G401 (cell line): ENCODE results near the gene ELMOD2. TPM values are rescaled to one million over a fixed set of nuclear protein-coding genes. Genes with fewer than 3 reads are reported as not detected.
"Not testable (repeated sequence)": the region's sequence is repeated elsewhere in the genome, so short reads cannot be mapped to it uniquely, and the experiment has no call there.

Experiments used
- DNase-seq: peaks from one replicate; pipeline ENCODE4 v3.0.0-alpha.2; 2015; ENCODE audit warnings: low spot score
- in situ Hi-C: cut with HindIII; loops from 2 replicates; pipeline ENCODE4 v1.10.0; 2016; ENCODE audit warnings: low sequenced_read_pairs, mixed read lengths
- total RNA-seq: library from RNA; depleted of rRNA; stranded (reverse); fragments of >200 nt; shearing (Covaris generic); gene quantifications from 2 replicates; pipeline ENCODE4 v1.2.3, GENCODE V29; 2014; rRNA removed

The ELMOD2 gene
- total RNA-seq: 12.9 and 28.5 TPM in 2 replicates

GRCh38 chr4:140523857-140524742, at the start of gene ELMOD2:
ELMOD2 (plus strand) TSS chr4:140524168; CDS start chr4:140525429, 1,261 bp downstream.
- in situ Hi-C loops: no loop called here
- peak; percentile 99 for DNase-seq

DNA sequence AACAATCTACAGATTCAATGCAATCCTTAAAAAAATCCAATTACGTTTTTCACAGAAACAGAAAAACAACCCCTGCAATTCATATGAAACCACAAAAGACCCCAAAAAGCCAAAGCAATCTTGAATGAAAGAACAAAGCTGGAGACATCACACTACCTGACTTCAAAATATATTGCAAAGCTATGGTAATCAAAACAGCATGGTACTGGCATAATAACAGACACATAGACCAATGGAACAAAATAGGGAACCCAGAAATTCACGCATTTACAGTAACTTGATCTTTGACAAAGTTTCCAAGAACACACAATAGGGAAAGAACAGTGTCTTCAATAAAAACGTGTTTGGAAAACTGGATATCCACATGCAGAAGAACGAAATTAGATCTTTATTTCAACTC, 40.5 kb upstream of the ELMOD2 start:
- in situ Hi-C loops: no loop called here
- no peak for DNase-seq

- no peak for DNase-seq
- in situ Hi-C loops: no loop called here
Observed at GRCh38 chr4:140485939-140486338, 38.0 kb upstream of the ELMOD2 start.

DNA sequence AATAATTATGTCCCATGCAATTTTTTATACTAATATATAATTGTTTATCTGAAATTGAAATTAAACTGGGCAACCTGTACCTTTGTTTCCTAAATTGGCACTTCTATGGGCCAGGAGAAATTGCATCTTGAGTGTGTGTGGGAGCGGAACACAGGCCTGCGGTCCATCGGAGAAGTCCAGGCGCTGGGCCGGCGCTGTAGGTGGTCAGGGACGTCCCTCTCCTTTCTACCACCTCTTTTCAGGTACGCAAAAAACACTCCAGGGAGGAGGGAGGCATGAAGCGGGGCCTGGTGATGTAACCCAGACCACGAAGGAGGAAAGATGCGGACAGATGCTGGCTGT, 26.6 kb upstream of the ELMOD2 start:
- no peak for DNase-seq
- in situ Hi-C loops: no loop called here

- no peak for DNase-seq
- in situ Hi-C loops: no loop called here
Observed at GRCh38 chr4:140497747-140498636, 26.0 kb upstream of the ELMOD2 start, which contains the start of gene MGAT4D. MGAT4D (minus strand) TSS chr4:140498293; CDS start chr4:140498222, 71 bp downstream.

- DNase-seq: no peak
- in situ Hi-C loops: no loop called here
Observed at GRCh38 chr4:140499391-140499790, 24.6 kb upstream of the ELMOD2 start.

- in situ Hi-C loops: no loop called here
Observed at GRCh38 chr4:140504261-140504660, 19.7 kb upstream of the ELMOD2 start.

GRCh38 chr4:140513765-140514164, 10.2 kb upstream of the ELMOD2 start:
- DNase-seq, in situ Hi-C loops: not testable (repeated sequence)

More at GRCh38 chr4:140504261-140504660, 19.7 kb upstream of the ELMOD2 start:
- no peak for DNase-seq

DNA sequence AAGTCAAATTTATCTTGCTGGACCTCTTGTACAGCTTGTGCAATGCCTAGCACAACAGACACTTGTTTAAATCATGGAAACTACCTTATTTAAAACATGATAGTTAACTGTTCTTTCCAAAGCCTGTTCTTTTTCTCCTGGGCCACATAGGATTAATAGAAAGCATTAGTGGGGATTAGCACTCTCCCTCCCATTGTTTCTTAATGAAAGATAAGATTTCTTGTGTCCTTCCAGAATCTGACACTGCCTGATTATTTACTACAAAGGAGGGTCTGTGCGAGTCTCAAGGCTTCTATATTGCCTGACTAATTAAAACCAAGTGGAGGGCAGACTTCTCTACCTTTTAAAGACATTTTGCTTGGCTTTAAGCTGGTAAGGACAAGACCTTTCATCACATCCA, 8.5 kb upstream of the ELMOD2 start:
- no peak for DNase-seq
- in situ Hi-C loops: no loop called here

DNA sequence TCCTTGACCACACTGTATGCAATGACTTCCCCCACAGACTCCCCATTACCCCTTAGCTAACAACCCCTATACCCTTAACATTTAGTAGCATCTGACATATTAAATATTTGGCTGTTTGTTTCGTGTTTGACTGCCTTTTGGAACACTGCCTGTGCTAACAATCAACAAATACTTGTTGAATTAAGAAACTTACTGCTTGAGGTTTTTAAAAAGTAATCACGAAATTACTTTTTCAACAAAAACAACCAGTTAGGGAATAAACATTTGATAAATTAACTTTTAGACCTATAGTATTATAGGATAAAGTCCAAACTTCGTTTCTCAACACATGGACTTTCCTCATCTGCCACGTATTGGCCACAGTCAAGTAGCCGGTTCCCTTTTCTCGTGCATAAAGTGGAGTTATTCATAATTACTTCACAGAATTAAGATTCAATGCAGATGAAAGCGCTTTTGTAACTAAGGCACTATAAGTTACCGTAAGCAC, 555 bp upstream of the ELMOD2 start:
- in situ Hi-C loops: no loop called here
- no peak for DNase-seq

DNA sequence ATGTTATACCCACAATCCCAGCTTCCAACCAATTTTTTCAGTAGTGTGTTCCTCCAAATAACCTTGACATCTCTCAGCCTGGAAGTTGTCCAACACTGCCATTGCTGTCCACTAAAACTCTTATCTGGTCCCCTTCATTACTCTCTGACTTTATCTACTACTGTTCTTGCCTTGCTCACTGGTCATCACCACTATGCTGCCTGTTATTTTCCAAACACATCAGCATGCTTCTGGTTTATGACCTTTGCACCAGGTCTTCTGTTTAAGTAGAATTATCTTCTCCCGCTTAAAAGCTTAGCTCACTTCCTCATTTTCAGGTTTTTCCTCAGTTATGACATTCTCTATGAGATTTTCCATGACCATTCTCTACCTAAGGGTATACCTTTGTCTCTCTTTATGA, 5.5 kb downstream of the ELMOD2 start:
- in situ Hi-C loops: no loop called here
- no peak for DNase-seq

DNA sequence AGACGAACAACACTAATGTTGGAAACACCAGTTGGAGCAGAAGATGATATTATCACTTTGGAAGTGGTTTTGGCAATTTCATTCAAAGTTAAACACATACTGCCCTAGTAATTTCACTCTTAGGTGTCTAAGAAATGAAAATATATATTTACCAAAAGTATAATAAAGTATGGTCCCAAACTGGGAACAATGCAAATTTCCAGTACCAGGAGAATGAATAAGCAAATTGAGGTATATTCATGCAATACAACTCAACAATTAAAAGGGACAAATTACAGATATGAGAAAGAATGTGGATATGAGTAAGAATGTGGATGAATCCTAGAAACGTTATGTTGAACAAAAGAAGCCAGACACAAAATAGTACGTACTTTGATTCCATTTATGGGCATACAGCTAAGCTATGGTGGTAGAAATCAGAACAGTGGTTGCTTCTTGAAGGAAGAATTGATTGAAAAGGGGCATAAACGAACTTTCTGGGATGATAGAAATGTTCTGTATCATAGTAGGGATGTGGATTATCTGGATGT, 10.0 kb downstream of the ELMOD2 start:
- no peak for DNase-seq
- in situ Hi-C loops: no loop called here

GRCh38 chr4:140556372-140557085, 32.6 kb downstream of the ELMOD2 start:
- DNase-seq: no peak

GRCh38 chr4:140557831-140558435, 34.0 kb downstream of the ELMOD2 start:
- in situ Hi-C loops: no loop called here
- DNase-seq: no peak

More at GRCh38 chr4:140556372-140557085, 32.6 kb downstream of the ELMOD2 start:
- in situ Hi-C loops: no loop called here

DNA sequence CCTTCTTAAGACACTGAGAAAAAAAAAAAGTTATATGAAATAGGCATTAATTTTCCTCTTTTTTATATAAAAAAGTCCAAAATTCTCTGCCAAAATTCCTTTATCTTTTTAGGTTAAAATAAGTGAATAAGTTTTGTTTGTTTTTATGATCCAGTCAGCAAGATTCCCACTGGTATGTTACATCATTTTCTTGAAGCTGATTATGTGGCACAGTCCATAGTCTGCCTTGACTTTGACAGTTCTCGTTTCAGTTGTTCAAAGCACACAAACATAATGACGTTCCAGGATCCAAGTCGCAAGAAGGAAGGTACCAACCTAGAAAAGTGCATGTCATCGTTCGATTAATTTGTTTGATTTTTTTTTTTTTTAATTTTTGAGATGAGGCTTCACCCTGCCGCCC, 35.7 kb downstream of the ELMOD2 start:
- in situ Hi-C loops: no loop called here
- no peak for DNase-seq

- in situ Hi-C loops: no loop called here
- DNase-seq: no peak
Observed at GRCh38 chr4:140568507-140569306, 44.7 kb downstream of the ELMOD2 start, which contains the start of gene UCP1. UCP1 (minus strand) TSS chr4:140568961; CDS start chr4:140568729, 232 bp downstream.

GRCh38 chr4:140569307-140569638, 45.3 kb downstream of the ELMOD2 start:
- no peak for DNase-seq
- in situ Hi-C loops: no loop called here

GRCh38 chr4:140571620-140572019, 47.7 kb downstream of the ELMOD2 start:
- DNase-seq: no peak
- in situ Hi-C loops: no loop called here
